HL-60 (cell line): ENCODE measurements around the gene USP20.

Source experiments
- DNase-seq, 2 experiments: peaks; one replicate each; pipeline ENCODE4 v3.0.0-alpha.2; 2010 to 2020; ENCODE audit warnings: low read depth in 1 of 2, low spot score in 1 of 2
- H3K27ac ChIP-seq: fragments of 250-450 bp; sonication (Bioruptor Pico); replicated peaks from 2 replicates; pipeline ENCODE4 v1.5.1; 2020; ENCODE audit warnings: mild to moderate bottlenecking, moderate library complexity
- H3K27me3 ChIP-seq: fragments of 250-450 bp; sonication (Bioruptor Pico); 2 replicates; pipeline ENCODE4 v1.5.1; 2021; ENCODE audit warnings: mild to moderate bottlenecking, moderate library complexity; ENCODE audit not compliant: insufficient read depth, poor library complexity, severe bottlenecking
- H3K4me3 ChIP-seq: replicated peaks from 2 replicates; pipeline ENCODE4 v1.5.1; 2011; ENCODE audit warnings: mild to moderate bottlenecking, control low read depth, low read length; ENCODE audit not compliant: insufficient read depth
- GABPA ChIP-seq: IDR thresholded peaks from 2 replicates; pipeline ENCODE4 v1.6.1; 2012; ENCODE audit warnings: low read depth
- POLR2AphosphoS5 ChIP-seq: IDR thresholded peaks from 2 replicates; pipeline ENCODE4 v1.6.1; 2012; ENCODE audit warnings: low read depth
- SPI1 ChIP-seq: IDR thresholded peaks from 2 replicates; pipeline ENCODE4 v1.6.1; 2012; ENCODE audit warnings: low read depth, mild to moderate bottlenecking, borderline replicate concordance
- TF ChIP-seq, protein P1 (sequence below): IDR thresholded peaks from 2 replicates; pipeline ENCODE4 v1.6.1; 2012; ENCODE audit warnings: low read depth; ENCODE audit not compliant: insufficient replicate concordance
- TF ChIP-seq, protein P2 (sequence below): IDR thresholded peaks from one replicate; pipeline ENCODE4 v1.5.1; 2011; ENCODE audit warnings: low read length, control low read depth, inconsistent platforms; ENCODE audit not compliant: insufficient read depth

The USP20 gene

DNA sequence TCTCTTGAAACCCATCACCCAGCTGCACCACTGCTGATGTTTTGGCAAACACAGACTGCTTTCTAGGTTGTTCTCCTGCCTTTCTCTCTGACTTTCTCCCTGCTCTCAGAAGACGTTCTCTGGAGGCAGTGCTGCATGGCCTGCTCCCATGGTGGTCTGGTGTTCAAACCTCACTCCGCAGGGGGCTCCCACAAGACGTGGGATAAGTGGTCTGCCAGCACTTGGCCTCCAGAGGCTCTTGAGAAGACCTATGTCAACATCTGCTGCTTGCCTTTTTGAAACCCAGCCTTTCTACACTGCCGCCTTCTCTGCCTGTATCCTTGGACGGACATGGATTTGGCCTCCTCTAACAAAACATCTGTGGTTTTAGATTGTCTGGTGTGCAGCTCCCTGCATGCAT is 16.6 kb downstream of the USP20 start:
- TF ChIP-seq, protein P1, sequence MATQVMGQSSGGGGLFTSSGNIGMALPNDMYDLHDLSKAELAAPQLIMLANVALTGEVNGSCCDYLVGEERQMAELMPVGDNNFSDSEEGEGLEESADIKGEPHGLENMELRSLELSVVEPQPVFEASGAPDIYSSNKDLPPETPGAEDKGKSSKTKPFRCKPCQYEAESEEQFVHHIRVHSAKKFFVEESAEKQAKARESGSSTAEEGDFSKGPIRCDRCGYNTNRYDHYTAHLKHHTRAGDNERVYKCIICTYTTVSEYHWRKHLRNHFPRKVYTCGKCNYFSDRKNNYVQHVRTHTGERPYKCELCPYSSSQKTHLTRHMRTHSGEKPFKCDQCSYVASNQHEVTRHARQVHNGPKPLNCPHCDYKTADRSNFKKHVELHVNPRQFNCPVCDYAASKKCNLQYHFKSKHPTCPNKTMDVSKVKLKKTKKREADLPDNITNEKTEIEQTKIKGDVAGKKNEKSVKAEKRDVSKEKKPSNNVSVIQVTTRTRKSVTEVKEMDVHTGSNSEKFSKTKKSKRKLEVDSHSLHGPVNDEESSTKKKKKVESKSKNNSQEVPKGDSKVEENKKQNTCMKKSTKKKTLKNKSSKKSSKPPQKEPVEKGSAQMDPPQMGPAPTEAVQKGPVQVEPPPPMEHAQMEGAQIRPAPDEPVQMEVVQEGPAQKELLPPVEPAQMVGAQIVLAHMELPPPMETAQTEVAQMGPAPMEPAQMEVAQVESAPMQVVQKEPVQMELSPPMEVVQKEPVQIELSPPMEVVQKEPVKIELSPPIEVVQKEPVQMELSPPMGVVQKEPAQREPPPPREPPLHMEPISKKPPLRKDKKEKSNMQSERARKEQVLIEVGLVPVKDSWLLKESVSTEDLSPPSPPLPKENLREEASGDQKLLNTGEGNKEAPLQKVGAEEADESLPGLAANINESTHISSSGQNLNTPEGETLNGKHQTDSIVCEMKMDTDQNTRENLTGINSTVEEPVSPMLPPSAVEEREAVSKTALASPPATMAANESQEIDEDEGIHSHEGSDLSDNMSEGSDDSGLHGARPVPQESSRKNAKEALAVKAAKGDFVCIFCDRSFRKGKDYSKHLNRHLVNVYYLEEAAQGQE: no peak
- TF ChIP-seq GABPA (no peak), POLR2AphosphoS5 (no peak), SPI1 (no peak)
- TF ChIP-seq, protein P2, sequence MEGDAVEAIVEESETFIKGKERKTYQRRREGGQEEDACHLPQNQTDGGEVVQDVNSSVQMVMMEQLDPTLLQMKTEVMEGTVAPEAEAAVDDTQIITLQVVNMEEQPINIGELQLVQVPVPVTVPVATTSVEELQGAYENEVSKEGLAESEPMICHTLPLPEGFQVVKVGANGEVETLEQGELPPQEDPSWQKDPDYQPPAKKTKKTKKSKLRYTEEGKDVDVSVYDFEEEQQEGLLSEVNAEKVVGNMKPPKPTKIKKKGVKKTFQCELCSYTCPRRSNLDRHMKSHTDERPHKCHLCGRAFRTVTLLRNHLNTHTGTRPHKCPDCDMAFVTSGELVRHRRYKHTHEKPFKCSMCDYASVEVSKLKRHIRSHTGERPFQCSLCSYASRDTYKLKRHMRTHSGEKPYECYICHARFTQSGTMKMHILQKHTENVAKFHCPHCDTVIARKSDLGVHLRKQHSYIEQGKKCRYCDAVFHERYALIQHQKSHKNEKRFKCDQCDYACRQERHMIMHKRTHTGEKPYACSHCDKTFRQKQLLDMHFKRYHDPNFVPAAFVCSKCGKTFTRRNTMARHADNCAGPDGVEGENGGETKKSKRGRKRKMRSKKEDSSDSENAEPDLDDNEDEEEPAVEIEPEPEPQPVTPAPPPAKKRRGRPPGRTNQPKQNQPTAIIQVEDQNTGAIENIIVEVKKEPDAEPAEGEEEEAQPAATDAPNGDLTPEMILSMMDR: no peak
- no peak for DNase-seq
- Histone ChIP-seq H3K4me3 (no peak overlapping the region), H3K27ac (peak overlapping the region; percentile 68), H3K27me3 (no peaks in the 10 kb centered on the region)

DNA sequence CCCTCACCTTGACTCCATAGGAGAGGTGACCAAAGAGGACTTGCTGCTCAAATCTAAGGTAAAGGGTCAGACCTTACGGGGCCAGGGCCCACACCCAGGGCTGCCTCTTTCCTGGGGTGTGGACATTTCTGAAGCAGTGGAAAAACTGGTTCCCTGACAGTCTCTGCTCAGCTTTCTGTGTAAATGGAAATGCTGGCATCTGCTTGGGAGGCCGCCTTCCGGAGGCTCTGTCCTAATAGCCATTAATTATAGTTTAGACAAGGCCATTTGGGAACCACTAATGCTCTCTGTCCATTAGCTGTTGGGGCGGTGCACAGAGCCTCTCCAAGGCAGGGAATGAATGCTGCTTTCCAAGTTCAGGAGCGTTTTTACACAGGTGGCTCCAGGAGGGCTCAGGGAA is 17.3 kb downstream of the USP20 start:
- peak overlapping the region; percentile 68 for H3K27ac ChIP-seq
- DNase-seq: no peak
- TF ChIP-seq GABPA: no peak
- 0 out of 2 replicates have a peak, but pooled peaks have one; percentile 4 for TF ChIP-seq POLR2AphosphoS5
- H3K4me3 ChIP-seq: no peak overlapping the region
- no peaks in the 10 kb centered on the region for H3K27me3 ChIP-seq

DNA sequence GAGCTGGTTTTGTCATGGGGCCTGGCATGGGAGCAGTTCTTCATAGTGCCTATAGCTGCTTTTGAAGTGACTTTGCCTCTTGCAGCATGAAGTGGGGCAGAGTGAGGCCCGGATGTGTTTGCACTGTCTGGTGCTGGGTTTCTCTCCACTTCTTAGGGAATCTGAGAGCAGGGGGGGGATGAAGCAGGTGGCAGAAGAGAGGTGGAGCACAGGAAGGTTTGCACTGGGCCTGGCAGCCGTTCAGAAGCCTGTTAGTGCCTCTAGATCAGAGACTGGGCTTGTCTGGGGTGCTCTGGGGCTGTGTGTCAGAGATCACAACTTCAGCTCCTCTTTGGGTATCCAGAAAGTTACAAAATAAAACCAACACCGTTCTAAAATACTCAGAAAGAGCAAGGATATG is 18.4 kb downstream of the USP20 start:
- no peak for TF ChIP-seq SPI1
- TF ChIP-seq, protein P2: no peak
- no peak for DNase-seq
- H3K27ac ChIP-seq: peak overlapping the region; percentile 68
- no peaks in the 10 kb centered on the region for H3K27me3 ChIP-seq
- no peak overlapping the region for H3K4me3 ChIP-seq

DNA sequence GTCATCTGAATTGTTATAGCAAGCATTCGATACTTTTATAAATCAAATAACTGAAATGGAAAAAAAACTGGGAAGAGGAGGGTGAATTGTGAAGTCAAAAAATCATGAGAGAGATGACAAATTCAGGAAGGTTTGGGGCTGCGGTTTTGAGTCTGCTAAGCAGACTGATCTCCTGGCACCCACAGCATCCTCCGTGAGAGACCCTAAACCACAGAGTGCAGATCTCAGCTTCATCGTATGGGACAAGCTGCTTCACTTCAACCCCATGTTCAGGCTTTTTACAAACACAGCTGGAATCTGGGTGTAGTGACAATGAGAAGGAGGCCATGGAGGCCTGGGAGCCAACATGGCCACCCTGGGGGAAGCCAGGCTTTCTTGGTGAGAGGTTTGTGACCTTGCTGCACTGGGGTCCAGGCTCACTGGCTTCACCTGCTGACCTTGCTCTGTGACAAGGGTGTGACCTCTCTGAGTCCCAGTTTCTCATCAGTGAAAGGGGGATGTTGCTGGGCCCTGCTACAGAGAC is 19.4 kb downstream of the USP20 start:
- no peak overlapping the region for H3K4me3 ChIP-seq
- TF ChIP-seq, protein P2: no peak
- TF ChIP-seq SPI1 (no peak), POLR2AphosphoS5 (peak; percentile 68)

DNA sequence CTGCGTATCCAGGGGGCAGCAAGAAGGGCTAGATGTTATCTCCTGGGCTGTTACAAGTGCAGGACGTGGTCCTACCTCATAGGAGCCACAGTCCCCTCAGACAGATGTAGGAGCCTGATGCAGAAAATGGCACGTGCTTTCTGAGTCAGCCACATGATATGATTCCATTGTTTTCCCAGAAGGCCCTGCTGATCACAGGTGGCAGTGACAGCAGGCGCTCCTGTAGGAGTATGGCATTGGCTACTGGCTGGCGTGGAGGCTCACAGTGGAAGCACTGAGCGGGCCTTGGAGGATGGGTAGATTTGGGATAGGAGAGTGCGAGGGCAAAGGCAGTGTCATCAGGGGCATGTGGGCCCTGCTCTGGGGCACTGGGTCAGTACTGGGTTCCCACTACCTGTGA is 21.9 kb downstream of the USP20 start:
- no peak overlapping the region for H3K27ac ChIP-seq

More for the DNA sequence above, 19.4 kb downstream of the USP20 start:
- peak overlapping the region; percentile 68 for H3K27ac ChIP-seq
- peak in 1 of 2 experiments; percentile 53 for DNase-seq
- H3K27me3 ChIP-seq: no peaks in the 10 kb centered on the region

More for the DNA sequence above, 21.9 kb downstream of the USP20 start:
- H3K27me3 ChIP-seq: no peaks in the 10 kb centered on the region
- TF ChIP-seq GABPA: no peak
- TF ChIP-seq SPI1: no peak
- TF ChIP-seq, protein P2: no peak
- no peak for TF ChIP-seq POLR2AphosphoS5
- TF ChIP-seq, protein P1: no peak
- no peak overlapping the region for H3K4me3 ChIP-seq
- no peak for DNase-seq
